Lung (tissue), 12 donors: ENCODE results near the gene HSPA1L. TPM values are rescaled to one million over a fixed set of nuclear protein-coding genes. Genes with fewer than 3 reads are reported as not detected.

ENCODE experiments used
- ATAC-seq: fragments of 200-7000 bp; cut with Tn5 transposase; one replicate; pipeline ENCODE4 v1.9.1; 2020; ENCODE audit warnings: moderate number of reproducible peaks; ENCODE audit not compliant: insufficient read depth, low FRiP score
- DNase-seq, 3 donors: peaks; one replicate each; pipeline ENCODE4 v3.0.0-alpha.2; 2013 to 2017
- H3K27ac ChIP-seq, 2 donors: one replicate each; pipeline ENCODE4 v1.5.1; 2013; ENCODE audit warnings: mild to moderate bottlenecking in 2 of 2, moderate library complexity in 2 of 2, control low read depth in 1 of 2, inconsistent platforms in 1 of 2, low read depth in 1 of 2, low read length in 1 of 2
- H3K27me3 ChIP-seq, 3 donors: one replicate each; pipeline ENCODE4 v1.5.1; 2013; ENCODE audit warnings: low read length in 2 of 3; ENCODE audit not compliant: control insufficient read depth in 3 of 3, insufficient read depth in 3 of 3
- H3K36me3 ChIP-seq, 4 donors: one replicate each; pipeline ENCODE4 v1.5.1; 2013; ENCODE audit warnings: low read length in 4 of 4, mild to moderate bottlenecking in 1 of 4, moderate library complexity in 1 of 4; ENCODE audit not compliant: control insufficient read depth in 4 of 4, insufficient read depth in 4 of 4
- H3K4me1 ChIP-seq, 5 donors: one replicate each; pipeline ENCODE4 v1.5.1; 2013; ENCODE audit warnings: low read length in 5 of 5, mild to moderate bottlenecking in 2 of 5, moderate library complexity in 1 of 5; ENCODE audit not compliant: control insufficient read depth in 5 of 5, insufficient read depth in 5 of 5
- H3K4me3 ChIP-seq: one replicate; pipeline ENCODE4 v1.5.1; 2013; ENCODE audit warnings: mild to moderate bottlenecking, control low read depth, moderate library complexity
- H3K9ac ChIP-seq, 2 donors: one replicate each; pipeline ENCODE4 v1.5.1; 2013; ENCODE audit warnings: low read length in 2 of 2, control low read depth in 1 of 2; ENCODE audit not compliant: insufficient read depth in 1 of 2
- H3K9me3 ChIP-seq, 4 donors: one replicate each; pipeline ENCODE4 v1.5.1; 2013; ENCODE audit warnings: low read length in 3 of 4, mild to moderate bottlenecking in 1 of 4, moderate library complexity in 1 of 4; ENCODE audit not compliant: control insufficient read depth in 4 of 4, insufficient read depth in 3 of 4
- WGBS, 2 donors: extraction: QIAGEN DNeasy Blood & Tissue Kit; methylation state at CpG; one replicate each; pipeline ENCODE4 v1.1.7; 2013; 5-methylcytosine and 5-hydroxymethylcytosine counted together
- polyA plus RNA-seq, 2 donors: library from polyadenylated mRNA; stranded (reverse); fragments of 200-250 nt; gene quantifications; one replicate each; pipeline ENCODE4 v1.2.1, GENCODE V29; 2013
- total RNA-seq, 2 donors: library from RNA; depleted of rRNA in 1 of 2; stranded (reverse); fragments of >200 nt in 1 of 2; gene quantifications; one replicate each; pipeline ENCODE4 v1.2.1, GENCODE V29; 2014 to 2021
- TF ChIP-seq, protein P1 (sequence below): IDR thresholded peaks from 2 replicates; pipeline ENCODE4 v1.5.1; 2012; ENCODE audit warnings: mild to moderate bottlenecking; ENCODE audit errors: control extremely low read depth, extremely low read depth
- donor health status: control.
- donor health status: control.
- donor health status: Bipolar disorder and iron deficiency.
- donor health status: healthy.
- donor health status: DM: yes; HTN: yes; CAD: no.

Gene HSPA1L
- total and polyA plus RNA-seq, 4 donors, result 1.0 to 2.3 (median 1.6) TPM

DNA sequence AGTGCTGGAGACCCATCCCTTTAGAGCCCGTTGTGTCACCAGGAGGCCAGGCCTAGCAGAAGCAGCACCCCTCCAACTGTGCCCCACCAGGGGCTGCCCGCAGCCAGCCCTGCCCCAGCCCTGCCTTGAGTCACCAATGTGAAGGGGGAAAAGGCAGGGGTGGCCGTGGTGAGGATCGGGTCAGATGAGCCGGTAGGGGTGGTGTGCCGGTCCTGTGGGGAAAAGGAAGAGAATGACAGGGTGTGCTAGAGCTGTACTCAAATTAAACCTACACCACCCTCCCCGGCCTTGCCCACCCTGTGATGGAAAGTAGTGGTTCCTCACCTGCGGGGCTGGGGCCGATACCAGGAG lies 49.5 kb downstream of the HSPA1L start:
- H3K4me1 ChIP-seq, result peaks cover 0 to 6% (median 0%) of the 10 kb centered on the region in 5 donors
- no peak for DNase-seq
- no peaks in the 10 kb centered on the region for H3K36me3 ChIP-seq
- no peak for ATAC-seq
- H3K4me3 ChIP-seq, result no peak overlapping the region
- peaks cover 0 to 2% (median 0%) of the 10 kb centered on the region in 4 donors for H3K9me3 ChIP-seq
- H3K9ac ChIP-seq, result no peak overlapping the region
- 84 to 88% methylated on average over 9 of the region's 9 CpGs for WGBS, 2 donors
- H3K27ac ChIP-seq, result no peak overlapping the region
- TF ChIP-seq, protein P1, sequence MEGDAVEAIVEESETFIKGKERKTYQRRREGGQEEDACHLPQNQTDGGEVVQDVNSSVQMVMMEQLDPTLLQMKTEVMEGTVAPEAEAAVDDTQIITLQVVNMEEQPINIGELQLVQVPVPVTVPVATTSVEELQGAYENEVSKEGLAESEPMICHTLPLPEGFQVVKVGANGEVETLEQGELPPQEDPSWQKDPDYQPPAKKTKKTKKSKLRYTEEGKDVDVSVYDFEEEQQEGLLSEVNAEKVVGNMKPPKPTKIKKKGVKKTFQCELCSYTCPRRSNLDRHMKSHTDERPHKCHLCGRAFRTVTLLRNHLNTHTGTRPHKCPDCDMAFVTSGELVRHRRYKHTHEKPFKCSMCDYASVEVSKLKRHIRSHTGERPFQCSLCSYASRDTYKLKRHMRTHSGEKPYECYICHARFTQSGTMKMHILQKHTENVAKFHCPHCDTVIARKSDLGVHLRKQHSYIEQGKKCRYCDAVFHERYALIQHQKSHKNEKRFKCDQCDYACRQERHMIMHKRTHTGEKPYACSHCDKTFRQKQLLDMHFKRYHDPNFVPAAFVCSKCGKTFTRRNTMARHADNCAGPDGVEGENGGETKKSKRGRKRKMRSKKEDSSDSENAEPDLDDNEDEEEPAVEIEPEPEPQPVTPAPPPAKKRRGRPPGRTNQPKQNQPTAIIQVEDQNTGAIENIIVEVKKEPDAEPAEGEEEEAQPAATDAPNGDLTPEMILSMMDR, result no peak
- no peaks in the 10 kb centered on the region for H3K27me3 ChIP-seq

DNA sequence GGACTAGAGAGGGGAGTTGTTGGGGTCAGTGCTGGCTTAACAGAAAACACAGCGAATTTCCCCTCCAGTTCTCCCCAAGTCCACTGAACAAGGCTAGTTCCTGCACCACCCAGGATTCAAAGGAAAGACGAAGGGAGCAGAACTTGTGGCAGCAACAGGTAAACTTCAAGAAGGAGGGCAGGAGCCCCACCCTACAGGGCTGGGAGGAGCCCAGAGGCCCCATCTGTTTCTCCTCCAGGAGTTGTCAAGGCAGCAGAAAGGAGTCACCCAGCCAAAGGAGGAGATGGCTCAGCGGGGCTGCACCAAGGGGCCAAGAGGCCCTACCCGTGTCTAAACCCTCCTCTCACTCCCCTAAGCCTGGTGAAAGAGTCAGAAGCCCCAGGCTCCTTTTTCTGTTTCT lies 50.9 kb downstream of the HSPA1L start:
- no peak for ATAC-seq
- 85 to 97% methylated on average over 4 of the region's 4 CpGs for WGBS, 2 donors
- Histone ChIP-seq H3K4me1 (peaks cover 0 to 6% (median 0%) of the 10 kb centered on the region in 5 donors), H3K27me3 (no peaks in the 10 kb centered on the region), H3K9me3 (no peaks in the 10 kb centered on the region), H3K36me3 (peaks cover 0 to 3% (median 0%) of the 10 kb centered on the region in 4 donors), H3K4me3 (no peak overlapping the region), H3K27ac (no peak overlapping the region), H3K9ac (no peak overlapping the region)
- TF ChIP-seq, protein P1, result no peak
- DNase-seq, result no peak

DNA sequence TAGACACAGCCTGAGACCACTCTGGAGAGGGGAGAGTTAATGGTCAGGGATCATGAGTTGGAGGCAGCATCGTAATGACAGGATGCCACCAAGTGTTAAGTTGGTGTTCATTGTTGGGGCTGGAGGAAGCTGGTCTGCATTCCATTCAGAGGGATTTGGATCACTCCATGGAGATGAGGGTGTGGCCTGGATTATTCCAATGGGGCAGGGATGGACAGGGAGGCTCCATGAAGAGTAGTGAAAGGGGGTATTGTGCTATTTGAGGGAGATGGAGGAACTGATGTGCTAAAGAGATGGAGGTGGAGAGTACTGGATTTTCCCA lies 51.5 kb downstream of the HSPA1L start:
- H3K36me3 ChIP-seq, result peaks cover 0 to 3% (median 0%) of the 10 kb centered on the region in 4 donors
- peak overlapping the region in 1 of 2 donors; percentile 54 for H3K27ac ChIP-seq
- peaks cover 0 to 6% (median 0%) of the 10 kb centered on the region in 5 donors for H3K4me1 ChIP-seq
- ATAC-seq, result no peak
- no peaks in the 10 kb centered on the region for H3K27me3 ChIP-seq
- H3K9ac ChIP-seq, result no peak overlapping the region
- no peaks in the 10 kb centered on the region for H3K9me3 ChIP-seq
- 30 to 48% methylated on average over 1 of the region's 1 CpG for WGBS, 2 donors
- TF ChIP-seq, protein P1, result no peak
- peak; percentile 17 to 49 (median 44) for DNase-seq
- no peak overlapping the region for H3K4me3 ChIP-seq
